HL-60 (cell line): Measurements from ENCODE around the gene ZNF598.

Experiments
- DNase-seq, 2 experiments: peaks; one replicate each; pipeline ENCODE4 v3.0.0-alpha.2; 2010 to 2020; ENCODE audit warnings: low read depth in 1 of 2, low spot score in 1 of 2
- H3K27ac ChIP-seq: fragments of 250-450 bp; sonication (Bioruptor Pico); replicated peaks from 2 replicates; pipeline ENCODE4 v1.5.1; 2020; ENCODE audit warnings: mild to moderate bottlenecking, moderate library complexity
- H3K27me3 ChIP-seq: fragments of 250-450 bp; sonication (Bioruptor Pico); 2 replicates; pipeline ENCODE4 v1.5.1; 2021; ENCODE audit warnings: mild to moderate bottlenecking, moderate library complexity; ENCODE audit not compliant: insufficient read depth, poor library complexity, severe bottlenecking
- H3K4me3 ChIP-seq: replicated peaks from 2 replicates; pipeline ENCODE4 v1.5.1; 2011; ENCODE audit warnings: mild to moderate bottlenecking, control low read depth, low read length; ENCODE audit not compliant: insufficient read depth
- GABPA ChIP-seq: IDR thresholded peaks from 2 replicates; pipeline ENCODE4 v1.6.1; 2012; ENCODE audit warnings: low read depth
- POLR2AphosphoS5 ChIP-seq: IDR thresholded peaks from 2 replicates; pipeline ENCODE4 v1.6.1; 2012; ENCODE audit warnings: low read depth
- SPI1 ChIP-seq: IDR thresholded peaks from 2 replicates; pipeline ENCODE4 v1.6.1; 2012; ENCODE audit warnings: low read depth, mild to moderate bottlenecking, borderline replicate concordance
- TF ChIP-seq, protein P1 (sequence below): IDR thresholded peaks from one replicate; pipeline ENCODE4 v1.5.1; 2011; ENCODE audit warnings: low read length, control low read depth, inconsistent platforms; ENCODE audit not compliant: insufficient read depth
- TF ChIP-seq, protein P2 (sequence below): IDR thresholded peaks from 2 replicates; pipeline ENCODE4 v1.6.1; 2012; ENCODE audit warnings: low read depth; ENCODE audit not compliant: insufficient replicate concordance

ZNF598 gene

GRCh38 chr16:2023092-2024031 lies 13.7 kb upstream of the ZNF598 start:
- TF ChIP-seq, protein P1, sequence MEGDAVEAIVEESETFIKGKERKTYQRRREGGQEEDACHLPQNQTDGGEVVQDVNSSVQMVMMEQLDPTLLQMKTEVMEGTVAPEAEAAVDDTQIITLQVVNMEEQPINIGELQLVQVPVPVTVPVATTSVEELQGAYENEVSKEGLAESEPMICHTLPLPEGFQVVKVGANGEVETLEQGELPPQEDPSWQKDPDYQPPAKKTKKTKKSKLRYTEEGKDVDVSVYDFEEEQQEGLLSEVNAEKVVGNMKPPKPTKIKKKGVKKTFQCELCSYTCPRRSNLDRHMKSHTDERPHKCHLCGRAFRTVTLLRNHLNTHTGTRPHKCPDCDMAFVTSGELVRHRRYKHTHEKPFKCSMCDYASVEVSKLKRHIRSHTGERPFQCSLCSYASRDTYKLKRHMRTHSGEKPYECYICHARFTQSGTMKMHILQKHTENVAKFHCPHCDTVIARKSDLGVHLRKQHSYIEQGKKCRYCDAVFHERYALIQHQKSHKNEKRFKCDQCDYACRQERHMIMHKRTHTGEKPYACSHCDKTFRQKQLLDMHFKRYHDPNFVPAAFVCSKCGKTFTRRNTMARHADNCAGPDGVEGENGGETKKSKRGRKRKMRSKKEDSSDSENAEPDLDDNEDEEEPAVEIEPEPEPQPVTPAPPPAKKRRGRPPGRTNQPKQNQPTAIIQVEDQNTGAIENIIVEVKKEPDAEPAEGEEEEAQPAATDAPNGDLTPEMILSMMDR = peak; percentile 95
- TF ChIP-seq SPI1 = 0 out of 2 replicates have a peak, but pooled peaks have one; percentile 6
- TF ChIP-seq, protein P2, sequence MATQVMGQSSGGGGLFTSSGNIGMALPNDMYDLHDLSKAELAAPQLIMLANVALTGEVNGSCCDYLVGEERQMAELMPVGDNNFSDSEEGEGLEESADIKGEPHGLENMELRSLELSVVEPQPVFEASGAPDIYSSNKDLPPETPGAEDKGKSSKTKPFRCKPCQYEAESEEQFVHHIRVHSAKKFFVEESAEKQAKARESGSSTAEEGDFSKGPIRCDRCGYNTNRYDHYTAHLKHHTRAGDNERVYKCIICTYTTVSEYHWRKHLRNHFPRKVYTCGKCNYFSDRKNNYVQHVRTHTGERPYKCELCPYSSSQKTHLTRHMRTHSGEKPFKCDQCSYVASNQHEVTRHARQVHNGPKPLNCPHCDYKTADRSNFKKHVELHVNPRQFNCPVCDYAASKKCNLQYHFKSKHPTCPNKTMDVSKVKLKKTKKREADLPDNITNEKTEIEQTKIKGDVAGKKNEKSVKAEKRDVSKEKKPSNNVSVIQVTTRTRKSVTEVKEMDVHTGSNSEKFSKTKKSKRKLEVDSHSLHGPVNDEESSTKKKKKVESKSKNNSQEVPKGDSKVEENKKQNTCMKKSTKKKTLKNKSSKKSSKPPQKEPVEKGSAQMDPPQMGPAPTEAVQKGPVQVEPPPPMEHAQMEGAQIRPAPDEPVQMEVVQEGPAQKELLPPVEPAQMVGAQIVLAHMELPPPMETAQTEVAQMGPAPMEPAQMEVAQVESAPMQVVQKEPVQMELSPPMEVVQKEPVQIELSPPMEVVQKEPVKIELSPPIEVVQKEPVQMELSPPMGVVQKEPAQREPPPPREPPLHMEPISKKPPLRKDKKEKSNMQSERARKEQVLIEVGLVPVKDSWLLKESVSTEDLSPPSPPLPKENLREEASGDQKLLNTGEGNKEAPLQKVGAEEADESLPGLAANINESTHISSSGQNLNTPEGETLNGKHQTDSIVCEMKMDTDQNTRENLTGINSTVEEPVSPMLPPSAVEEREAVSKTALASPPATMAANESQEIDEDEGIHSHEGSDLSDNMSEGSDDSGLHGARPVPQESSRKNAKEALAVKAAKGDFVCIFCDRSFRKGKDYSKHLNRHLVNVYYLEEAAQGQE = no peak

DNA sequence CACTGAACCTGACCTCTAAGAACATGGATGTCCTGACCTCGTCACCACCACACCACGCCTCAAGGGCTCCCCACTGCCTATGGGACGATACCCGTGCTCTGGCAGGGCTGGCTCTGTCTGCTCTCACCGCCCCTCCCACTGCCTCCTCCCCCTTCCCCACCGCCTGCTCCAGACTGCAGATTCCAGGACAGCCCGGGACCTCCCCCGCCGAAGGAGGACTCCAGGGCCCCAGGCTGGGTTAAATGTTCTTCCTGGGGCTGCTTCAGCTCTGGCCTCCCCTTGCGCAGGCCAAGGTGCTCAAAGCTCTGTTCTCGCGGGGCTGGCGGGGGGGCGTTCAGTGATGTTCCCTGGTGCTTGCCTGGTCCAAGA lies 13.1 kb upstream of the ZNF598 start:
- no peak overlapping the region for H3K27ac ChIP-seq
- DNase-seq = no peak

More at GRCh38 chr16:2023092-2024031, 13.7 kb upstream of the ZNF598 start:
- H3K4me3 ChIP-seq = peak overlapping the region; percentile 23
- no peak overlapping the region for H3K27ac ChIP-seq
- peaks cover 39% of the 10 kb centered on the region for H3K27me3 ChIP-seq
- DNase-seq = peak; percentile 78 to 89

GRCh38 chr16:2019921-2020831 lies 10.6 kb upstream of the ZNF598 start:
- DNase-seq = no peak
- no peak overlapping the region for H3K4me3 ChIP-seq
- no peak for TF ChIP-seq POLR2AphosphoS5
- no peak for TF ChIP-seq SPI1
- TF ChIP-seq, protein P1 = no peak
- TF ChIP-seq, protein P2 = no peak
- no peak for TF ChIP-seq GABPA
- H3K27me3 ChIP-seq = peaks cover 19% of the 10 kb centered on the region
- no peak overlapping the region for H3K27ac ChIP-seq

More for the DNA sequence above, 13.1 kb upstream of the ZNF598 start:
- H3K27me3 ChIP-seq = peaks cover 33% of the 10 kb centered on the region
- peak overlapping the region; percentile 17; the same call in 1 of the 2 replicates for H3K4me3 ChIP-seq
- TF ChIP-seq GABPA = no peak
- TF ChIP-seq, protein P1 = no peak
- TF ChIP-seq POLR2AphosphoS5 = no peak
- TF ChIP-seq SPI1 = no peak
- TF ChIP-seq, protein P2 = no peak
